IPS-11a (cell line): ENCODE measurements around the gene NDE1.

ENCODE experiments used
- H3K4me3 ChIP-seq: one replicate; pipeline ENCODE4 v1.5.1; 2013; ENCODE audit warnings: low read depth, low read length, control low read depth

The NDE1 gene

DNA sequence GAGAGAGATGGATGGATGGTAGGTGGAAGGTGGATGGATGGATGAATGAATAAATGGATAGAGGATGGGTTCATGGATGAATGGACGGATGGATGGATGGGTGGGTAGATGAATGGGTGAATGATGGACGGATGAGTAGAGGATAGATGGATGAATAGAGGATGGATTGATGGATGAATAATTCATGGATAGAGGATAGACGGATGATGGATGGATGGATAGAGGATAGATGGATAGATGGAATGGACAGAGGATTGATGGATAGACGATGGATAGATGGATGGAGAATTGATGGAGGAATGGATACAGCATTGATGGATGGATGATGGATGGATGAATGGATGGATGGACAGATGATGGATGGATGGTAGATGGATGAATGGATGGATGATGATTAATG is 115.1 kb downstream of the NDE1 start:
- H3K4me3 ChIP-seq = no peak overlapping the region

DNA sequence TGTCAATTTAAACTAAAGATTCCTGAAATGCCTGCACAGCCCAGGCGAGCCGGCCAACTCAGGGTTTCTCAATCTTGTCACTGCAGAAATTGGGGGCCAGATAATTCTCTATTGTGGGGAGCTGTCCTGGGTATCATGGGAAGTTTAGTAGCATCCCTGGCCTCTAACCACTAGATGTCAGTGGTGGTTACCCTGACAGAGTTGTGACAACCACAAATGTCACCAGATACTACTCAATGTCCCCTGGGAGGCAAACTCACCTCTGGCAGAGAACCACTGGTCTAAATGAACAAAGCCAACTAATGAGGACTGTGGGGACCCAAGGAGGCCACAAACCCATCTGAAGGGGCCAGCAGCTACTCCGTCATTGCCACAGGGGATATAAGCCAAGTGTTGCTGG is 115.8 kb downstream of the NDE1 start:
- no peak overlapping the region for H3K4me3 ChIP-seq

DNA sequence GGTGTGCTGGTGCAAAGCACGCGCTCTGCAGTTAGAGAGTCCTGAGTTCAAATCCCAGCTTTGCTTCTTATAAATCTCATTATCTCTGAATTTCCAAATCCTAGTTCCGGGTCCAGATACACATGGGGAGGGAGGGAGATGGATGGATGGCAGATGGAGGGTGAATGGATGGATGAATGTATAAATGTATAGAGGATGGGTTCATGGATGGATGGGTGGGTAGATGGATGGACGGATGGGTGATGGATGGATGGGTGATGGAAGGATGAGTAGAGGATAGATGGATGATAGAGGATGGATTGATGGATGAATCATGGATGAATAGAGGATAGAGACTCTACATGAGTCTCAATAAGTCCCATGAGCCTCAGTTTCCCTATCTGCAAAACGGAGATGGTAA is 116.9 kb downstream of the NDE1 start:
- no peak overlapping the region for H3K4me3 ChIP-seq

DNA sequence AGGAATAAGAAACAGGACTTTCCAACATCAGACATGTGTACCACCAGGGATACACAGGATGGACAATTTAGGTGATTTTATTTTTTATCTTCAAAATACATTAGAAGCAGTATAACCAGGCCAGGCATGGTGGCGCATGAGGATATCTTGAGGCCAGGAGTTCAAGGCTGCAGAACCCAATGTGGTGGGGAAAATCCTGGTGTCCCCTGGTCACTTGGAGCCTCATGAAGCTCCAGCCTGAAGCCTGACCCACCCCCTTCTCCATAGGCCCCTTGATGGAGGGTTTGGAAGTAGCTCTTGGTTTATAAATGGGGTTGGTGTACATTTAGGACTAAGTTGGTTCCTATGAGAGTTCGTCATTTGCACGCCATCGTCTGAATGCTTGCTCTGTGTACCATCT is 118.2 kb downstream of the NDE1 start:
- H3K4me3 ChIP-seq = no peak overlapping the region

DNA sequence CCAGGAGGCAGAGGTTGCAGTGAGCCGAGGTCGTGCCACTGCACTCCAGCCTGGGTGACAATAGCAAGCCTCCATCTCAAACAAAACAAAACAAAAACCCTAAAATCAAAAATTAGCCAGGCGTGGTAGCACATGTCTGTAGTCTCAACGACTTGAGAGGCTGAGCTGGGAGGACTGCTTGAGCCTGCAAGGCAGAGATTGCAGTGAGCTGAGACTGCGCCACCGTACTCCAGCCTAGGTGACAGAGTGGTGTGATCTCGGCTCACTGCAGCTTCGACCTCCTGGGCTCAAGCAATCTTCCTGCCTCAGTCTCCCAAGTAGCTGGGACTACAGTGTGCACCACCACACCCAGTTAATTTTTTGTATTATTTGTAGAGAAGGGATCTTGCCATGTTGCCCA is 119.2 kb downstream of the NDE1 start:
- no peak overlapping the region for H3K4me3 ChIP-seq

DNA sequence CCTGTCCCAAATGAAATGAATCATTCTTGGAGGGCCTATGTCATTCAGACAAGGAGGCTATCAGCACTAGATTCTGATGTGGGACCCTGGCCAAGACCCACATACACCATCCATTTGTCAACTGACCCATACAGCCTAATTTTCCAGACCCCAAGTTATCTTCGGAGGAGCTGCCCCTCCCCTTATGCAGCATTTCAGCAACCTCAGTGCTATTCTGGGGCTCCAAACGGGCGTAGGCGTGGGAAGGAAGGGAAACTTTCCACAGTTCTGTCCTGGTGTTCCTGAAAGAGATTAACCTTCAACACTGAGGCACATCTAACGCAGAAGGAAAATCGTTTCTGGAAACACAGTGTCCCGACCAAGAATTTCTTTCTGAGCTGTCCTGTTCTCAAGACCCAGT is 120.1 kb downstream of the NDE1 start:
- no peak overlapping the region for H3K4me3 ChIP-seq

DNA sequence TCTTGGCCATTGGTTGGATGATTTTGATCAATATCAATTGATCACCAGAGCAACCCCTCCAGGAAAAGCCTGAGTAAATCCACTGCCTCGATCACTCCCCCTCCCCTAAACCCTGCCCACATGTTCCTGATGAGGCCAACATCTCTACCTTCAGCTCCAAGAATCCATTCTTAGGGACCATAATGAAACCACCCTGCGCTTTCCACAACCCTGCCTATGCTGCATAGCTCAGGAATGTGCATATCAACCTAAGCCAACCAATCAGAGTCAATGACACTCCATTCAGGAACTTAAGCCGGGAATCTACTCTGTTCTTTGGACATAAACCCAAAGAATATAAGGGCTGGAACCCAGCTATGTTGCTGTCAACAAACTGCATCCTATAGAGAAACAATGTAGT is 120.5 kb downstream of the NDE1 start:
- no peak overlapping the region for H3K4me3 ChIP-seq

DNA sequence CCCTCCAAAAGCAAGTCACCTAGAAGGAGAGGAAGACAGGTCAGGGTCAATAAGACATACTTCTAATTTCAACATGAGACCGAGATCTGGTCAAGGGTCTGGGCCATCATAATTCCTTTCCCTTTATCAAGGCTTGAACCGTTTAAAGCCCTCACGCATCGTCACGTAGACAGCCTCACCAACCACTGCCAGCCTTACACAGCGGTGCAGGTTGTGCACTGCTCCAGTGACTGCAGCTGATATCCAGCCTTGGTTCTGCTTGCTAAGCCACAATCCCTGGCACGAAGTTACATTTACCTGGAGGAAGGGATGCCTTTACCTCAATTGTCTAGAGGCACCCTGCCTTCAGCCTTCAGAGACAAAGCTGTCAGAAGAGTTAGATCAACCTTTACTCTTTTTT is 121.6 kb downstream of the NDE1 start:
- H3K4me3 ChIP-seq = no peak overlapping the region

DNA sequence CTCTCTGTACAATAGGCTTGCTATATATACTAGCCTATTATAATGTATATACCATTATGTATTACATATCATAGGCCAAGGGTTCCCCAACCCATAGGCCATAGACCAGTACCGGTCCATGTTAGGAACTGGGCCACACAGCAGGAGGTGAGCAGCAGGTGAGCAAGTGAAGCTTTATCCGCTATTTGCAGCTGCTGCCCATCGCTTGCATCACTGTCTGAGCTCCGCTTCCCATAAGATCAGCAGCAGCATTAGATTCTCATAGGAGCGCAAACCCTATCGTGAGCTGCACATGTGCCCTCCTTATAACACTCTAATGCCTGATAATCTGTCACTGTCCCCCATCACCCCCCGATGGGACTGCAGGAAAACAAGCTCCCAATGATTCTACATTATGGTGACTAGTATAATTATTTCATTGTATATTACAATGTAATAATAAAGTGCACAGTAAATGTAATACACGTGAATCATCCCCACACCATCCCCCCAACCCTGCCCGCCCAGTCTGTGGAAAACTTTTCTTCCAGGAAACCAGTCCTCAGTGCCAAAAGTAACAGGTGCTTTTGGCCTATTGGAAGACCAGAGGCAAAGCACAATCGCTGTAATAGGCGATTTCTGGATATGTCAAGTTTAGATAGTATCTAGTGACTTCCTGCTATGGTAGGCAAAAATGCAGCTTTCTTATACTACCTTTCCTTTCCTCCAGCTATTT is 122.7 kb downstream of the NDE1 start:
- no peak overlapping the region for H3K4me3 ChIP-seq

DNA sequence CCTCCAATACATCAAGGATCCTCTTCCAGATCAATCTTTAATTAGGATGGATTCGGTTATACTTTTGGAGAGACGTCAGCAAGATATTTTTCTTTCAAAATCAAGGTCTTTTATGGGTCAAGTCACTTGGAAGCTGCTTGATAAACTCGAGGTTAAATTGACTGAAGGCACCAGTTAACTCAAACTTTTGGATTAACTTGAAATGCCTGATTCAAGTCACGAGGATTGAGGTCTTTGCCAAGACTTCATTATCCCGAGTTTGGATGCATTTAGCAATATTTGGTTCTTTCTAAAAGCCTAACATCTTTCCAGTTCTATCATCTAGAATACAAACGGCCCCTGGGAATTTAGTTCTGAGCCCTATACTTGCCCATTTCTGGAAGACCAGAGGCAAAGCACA is 123.9 kb downstream of the NDE1 start:
- H3K4me3 ChIP-seq = no peak overlapping the region

DNA sequence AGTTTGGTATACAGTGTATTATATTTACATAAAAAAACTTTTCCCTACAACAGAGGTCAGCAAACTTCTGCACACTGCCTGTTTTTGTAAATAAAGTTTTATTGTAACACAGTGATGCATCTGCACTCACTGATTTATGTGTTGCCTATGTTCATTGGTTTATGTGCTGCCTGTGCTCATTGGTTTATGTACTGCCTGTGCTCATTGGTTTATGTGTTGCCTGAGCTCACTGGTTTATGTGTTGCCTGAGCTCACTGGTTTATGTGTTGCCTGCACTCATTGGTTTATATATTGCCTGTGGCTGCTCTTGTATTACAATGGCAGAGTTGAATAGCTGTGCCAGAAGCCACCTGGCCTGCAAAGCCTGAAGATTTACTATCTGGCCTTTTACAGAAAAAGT is 125.2 kb downstream of the NDE1 start:
- H3K4me3 ChIP-seq = no peak overlapping the region

DNA sequence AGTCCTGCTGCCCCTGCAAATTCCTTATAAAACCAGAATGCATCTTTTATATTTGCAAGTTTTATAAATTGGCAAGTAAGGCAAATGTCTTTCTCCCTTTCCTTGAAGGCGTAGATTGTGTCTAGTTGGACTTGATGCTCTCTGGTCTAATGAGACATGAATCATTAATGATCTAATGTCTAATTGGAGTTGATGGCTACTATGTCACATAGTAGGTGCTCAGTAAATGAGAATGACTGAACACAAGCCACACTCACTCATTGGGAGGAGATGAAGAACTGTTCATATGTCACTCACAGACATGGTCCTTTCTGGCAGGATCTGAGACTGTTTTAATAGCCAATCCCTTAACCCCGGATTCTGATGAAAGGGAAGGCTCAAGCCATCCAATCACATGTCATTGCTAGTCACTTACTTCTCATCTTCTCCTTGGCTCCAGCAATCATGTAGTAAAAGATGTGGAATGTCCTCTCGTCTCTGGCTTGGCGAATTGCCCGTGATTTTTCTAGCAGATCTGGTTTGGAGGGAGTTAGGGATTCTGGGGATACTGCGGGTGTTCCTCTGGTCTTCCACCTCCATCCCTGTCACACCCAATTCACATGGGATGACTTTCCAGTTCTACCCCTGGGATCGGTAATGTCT is 125.7 kb downstream of the NDE1 start:
- H3K4me3 ChIP-seq = no peak overlapping the region
